SU-DHL-6 (cell line): Measurements from ENCODE around the gene MTOR.

Experiments
- H2AFZ ChIP-seq: fragments of 200-600 bp; sonication (generic); 2 replicates; pipeline ENCODE4 v1.6.1; 2014; ENCODE audit warnings: low read depth, mild to moderate bottlenecking, moderate library complexity, mixed read lengths, antibody characterized with exemption, low read length; ENCODE audit not compliant: severe bottlenecking
- H3F3A ChIP-seq: fragments of 200-600 bp; shearing (Covaris generic); 2 replicates; pipeline ENCODE4 v1.6.0; 2016; ENCODE audit warnings: antibody characterized with exemption, mild to moderate bottlenecking; ENCODE audit not compliant: insufficient read depth
- H3K27ac ChIP-seq: fragments of 200-600 bp; sonication (generic); 2 replicates; pipeline ENCODE4 v1.5.1; 2016; ENCODE audit warnings: low read depth, mild to moderate bottlenecking, low read length, moderate library complexity, mixed read lengths
- H3K27me3 ChIP-seq: fragments of 200-600 bp; sonication (generic), shearing (Covaris generic); 2 replicates; pipeline ENCODE4 v1.6.0; 2014; ENCODE audit warnings: mild to moderate bottlenecking, low read length
- H3K36me3 ChIP-seq: fragments of 200-600 bp; sonication (generic); 2 replicates; pipeline ENCODE4 v1.6.1; 2014; ENCODE audit warnings: mild to moderate bottlenecking, low read length, mixed read lengths
- H3K4me2 ChIP-seq: fragments of 300-600, 200-600 bp; shearing (Covaris generic), sonication (generic); 2 replicates; pipeline ENCODE4 v1.6.0; 2014; ENCODE audit warnings: low read length, low read depth, mild to moderate bottlenecking; ENCODE audit not compliant: poor library complexity, severe bottlenecking
- H3K4me3 ChIP-seq: fragments of 200-600 bp; sonication (generic); 2 replicates; pipeline ENCODE4 v1.5.1; 2014; ENCODE audit warnings: antibody characterized with exemption, low read length, mild to moderate bottlenecking, mixed read lengths; ENCODE audit not compliant: insufficient read depth, poor library complexity, severe bottlenecking
- H3K79me2 ChIP-seq: fragments of 200-600 bp; sonication (generic); 2 replicates; pipeline ENCODE4 v1.6.1; 2014; ENCODE audit warnings: mild to moderate bottlenecking, low read length, moderate library complexity; ENCODE audit not compliant: insufficient read depth
- H3K9ac ChIP-seq: fragments of 200-600 bp; sonication (generic); 2 replicates; pipeline ENCODE4 v1.7.0; 2014; ENCODE audit warnings: mild to moderate bottlenecking, low read length
- H3K9me2 ChIP-seq: fragments of 200-600 bp; sonication (generic); replicated peaks from 2 replicates; pipeline ENCODE4 v1.6.1; 2014; ENCODE audit warnings: low read length; ENCODE audit not compliant: insufficient read depth
- H3K9me3 ChIP-seq: fragments of 200-600 bp; sonication (generic); 2 replicates; pipeline ENCODE4 v1.6.1; 2014; ENCODE audit warnings: low read length, mixed read lengths; ENCODE audit not compliant: insufficient read depth
- H4K20me1 ChIP-seq: fragments of 200-600 bp; sonication (generic); 2 replicates; pipeline ENCODE4 v1.6.1; 2014; ENCODE audit warnings: low read depth, mild to moderate bottlenecking, antibody characterized with exemption, low read length, moderate library complexity, mixed read lengths
- CTCF ChIP-seq: fragments of 200-600 bp; sonication (generic); IDR thresholded peaks from one replicate; pipeline ENCODE4 v1.5.1; 2017; ENCODE audit warnings: antibody characterized with exemption, mild to moderate bottlenecking, low read length, moderate library complexity; ENCODE audit not compliant: insufficient read depth, poor library complexity, severe bottlenecking
- EZH2phosphoT487 ChIP-seq: fragments of 200-600 bp; sonication (generic), shearing (Covaris generic); conservative IDR thresholded peaks from 2 replicates; pipeline ENCODE4 v1.6.1; 2018; ENCODE audit warnings: mild to moderate bottlenecking, antibody characterized with exemption, low read length, moderate library complexity, mixed read lengths

MTOR gene

GRCh38 chr1:11178021-11179015, 84.0 kb downstream of the MTOR start:
- no peak overlapping the region for H3K4me2 ChIP-seq
- TF ChIP-seq EZH2phosphoT487 = no peak
- no peak for TF ChIP-seq CTCF
- H3K27ac ChIP-seq = no peak overlapping the region
- H4K20me1 ChIP-seq = no peaks in the 10 kb centered on the region
- no peaks in the 10 kb centered on the region for H3K9me2 ChIP-seq
- no peaks in the 10 kb centered on the region for H3K9me3 ChIP-seq
- no peak overlapping the region for H3K4me3 ChIP-seq
- no peaks in the 10 kb centered on the region for H3K27me3 ChIP-seq
- 0 out of 2 replicates have a peak, but pooled peaks cover 2% of the 10 kb centered on the region for H3K36me3 ChIP-seq
- no peaks in the 10 kb centered on the region for H3F3A ChIP-seq
- H3K79me2 ChIP-seq = no peaks in the 10 kb centered on the region
- H3K9ac ChIP-seq = no peak overlapping the region
- no peak overlapping the region for H2AFZ ChIP-seq

GRCh38 chr1:11176081-11176706, 86.2 kb downstream of the MTOR start:
- no peaks in the 10 kb centered on the region for H4K20me1 ChIP-seq
- no peak overlapping the region for H3K9ac ChIP-seq
- H3K9me2 ChIP-seq = no peaks in the 10 kb centered on the region
- no peaks in the 10 kb centered on the region for H3K36me3 ChIP-seq
- H2AFZ ChIP-seq = no peak overlapping the region
- H3K79me2 ChIP-seq = no peaks in the 10 kb centered on the region
- no peak overlapping the region for H3K4me2 ChIP-seq
- no peaks in the 10 kb centered on the region for H3K9me3 ChIP-seq
- no peaks in the 10 kb centered on the region for H3F3A ChIP-seq
- H3K27ac ChIP-seq = no peak overlapping the region
- no peak for TF ChIP-seq EZH2phosphoT487
- no peak overlapping the region for H3K4me3 ChIP-seq
- no peaks in the 10 kb centered on the region for H3K27me3 ChIP-seq

GRCh38 chr1:11175461-11175860, 86.9 kb downstream of the MTOR start:
- no peaks in the 10 kb centered on the region for H3K27me3 ChIP-seq
- H3K4me2 ChIP-seq = no peak overlapping the region
- no peak for TF ChIP-seq EZH2phosphoT487
- no peaks in the 10 kb centered on the region for H3K79me2 ChIP-seq
- H3K36me3 ChIP-seq = no peaks in the 10 kb centered on the region
- H3F3A ChIP-seq = no peaks in the 10 kb centered on the region
- H4K20me1 ChIP-seq = no peaks in the 10 kb centered on the region
- no peak overlapping the region for H2AFZ ChIP-seq
- H3K27ac ChIP-seq = no peak overlapping the region
- no peak overlapping the region for H3K4me3 ChIP-seq
- H3K9ac ChIP-seq = no peak overlapping the region
- no peaks in the 10 kb centered on the region for H3K9me2 ChIP-seq
- no peaks in the 10 kb centered on the region for H3K9me3 ChIP-seq

- Histone ChIP-seq H3K27me3 (no peaks in the 10 kb centered on the region), H3F3A (no peaks in the 10 kb centered on the region), H3K36me3 (no peaks in the 10 kb centered on the region), H3K4me2 (no peak overlapping the region), H4K20me1 (no peaks in the 10 kb centered on the region), H2AFZ (no peak overlapping the region), H3K9ac (no peak overlapping the region), H3K27ac (no peak overlapping the region), H3K9me3 (no peaks in the 10 kb centered on the region), H3K9me2 (no peaks in the 10 kb centered on the region), H3K79me2 (no peaks in the 10 kb centered on the region), H3K4me3 (no peak overlapping the region)
- no peak for TF ChIP-seq CTCF
- TF ChIP-seq EZH2phosphoT487 = no peak
Observed at GRCh38 chr1:11174261-11174942, 87.9 kb downstream of the MTOR start.
